Mesodermal cell (in vitro differentiated cells): ENCODE measurements around the gene SUPT3H. TPM values are rescaled to one million over a fixed set of nuclear protein-coding genes. Genes with fewer than 3 reads are reported as not detected.
A peak's percentile ranks its signal among the peaks of the same experiment; 100 is the strongest.

Source experiments
- H3K27ac ChIP-seq: 2 replicates; pipeline ENCODE4 v1.7.0; 2013; ENCODE audit warnings: mild to moderate bottlenecking, low read depth, low read length, moderate library complexity; ENCODE audit not compliant: severe bottlenecking
- H3K36me3 ChIP-seq: 2 replicates; pipeline ENCODE4 v1.7.1; 2013; ENCODE audit warnings: mild to moderate bottlenecking, low read length, moderate library complexity; ENCODE audit not compliant: control insufficient read depth, insufficient read depth
- H3K4me1 ChIP-seq: one replicate; pipeline ENCODE4 v1.7.1; 2013; ENCODE audit warnings: mild to moderate bottlenecking, low read length; ENCODE audit not compliant: insufficient read depth, control insufficient read depth, poor library complexity, severe bottlenecking
- H3K4me3 ChIP-seq: 2 replicates; pipeline ENCODE4 v1.7.0; 2013; ENCODE audit warnings: low read length, control low read depth, mild to moderate bottlenecking; ENCODE audit not compliant: insufficient read depth, poor library complexity, severe bottlenecking; ENCODE audit errors: extremely low read depth
- H3K9me3 ChIP-seq: 2 replicates; pipeline ENCODE4 v1.7.1; 2013; ENCODE audit warnings: mild to moderate bottlenecking, low read length, moderate library complexity; ENCODE audit not compliant: control insufficient read depth
- WGBS, 2 experiments: methylation state at CpG; one replicate each; pipeline ENCODE4 v1.1.5; 2013; ENCODE audit warnings: missing lambda C conversion rate in 2 of 2; ENCODE audit not compliant: insufficient coverage in 2 of 2; 5-methylcytosine and 5-hydroxymethylcytosine counted together
- polyA plus RNA-seq, 2 experiments: library from polyadenylated mRNA; stranded (reverse); fragments of 50-300 nt; gene quantifications; one replicate each; pipeline ENCODE4 v1.2.3, GENCODE V29; 2013

SUPT3H gene
- polyA plus RNA-seq (2013, experiment 1 of 2): 18.9 TPM
- 25.7 TPM for polyA plus RNA-seq (2013, experiment 2 of 2)

DNA sequence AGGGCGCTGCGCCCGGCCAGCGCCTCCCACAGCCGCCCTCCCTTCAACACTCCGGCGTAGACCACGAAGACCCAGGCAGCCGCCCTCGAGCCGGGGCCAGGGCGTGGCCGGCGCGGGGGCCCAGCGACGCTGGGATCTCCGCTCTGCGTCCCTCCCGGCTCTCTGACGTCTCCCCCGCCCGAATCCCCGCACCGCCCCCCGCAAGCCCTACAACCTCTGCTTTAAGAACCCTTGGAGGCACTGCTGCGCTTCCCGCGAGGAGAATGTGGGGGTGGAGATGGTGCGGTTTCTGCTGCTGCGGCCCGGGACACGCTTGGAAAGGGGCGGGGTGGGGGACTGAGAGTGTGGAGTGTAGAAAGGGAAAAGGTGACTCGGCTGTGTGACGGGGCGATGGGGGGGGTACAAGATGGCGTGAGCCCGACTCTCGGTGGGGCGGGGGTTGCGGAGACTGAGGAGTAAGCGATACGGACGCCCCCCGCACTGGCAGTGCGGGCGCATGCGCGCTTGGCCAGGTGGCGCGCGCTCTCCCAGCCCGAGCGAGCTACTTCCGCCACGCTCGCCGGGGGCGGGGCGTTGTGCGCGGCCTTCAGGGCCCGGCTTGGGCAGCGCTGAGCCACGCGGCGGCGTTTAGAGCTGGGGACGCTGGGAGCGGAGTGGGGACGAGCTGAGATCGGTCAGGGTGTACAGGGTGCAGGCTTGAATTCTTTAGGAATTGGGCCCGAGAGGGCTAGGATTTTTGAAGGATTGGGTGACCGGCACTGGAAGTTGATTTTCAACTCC lies at the start of gene SUPT3H:
TSS of gene SUPT3H (minus strand) at position 381 of the 780 bp plus-strand sequence.
- H3K27ac ChIP-seq: peak within 1 kb of the TSS; percentile 99
- peak within 1 kb of the TSS; percentile 86 for H3K4me3 ChIP-seq
- H3K4me1 ChIP-seq: peaks cover 10% of the 10 kb centered on the region
- WGBS, 2 experiments: 0 to 1% methylated on average over 16 to 56 of the region's 75 CpGs
- no peaks in the 10 kb centered on the region for H3K36me3 ChIP-seq
- H3K9me3 ChIP-seq: no peaks in the 10 kb centered on the region

DNA sequence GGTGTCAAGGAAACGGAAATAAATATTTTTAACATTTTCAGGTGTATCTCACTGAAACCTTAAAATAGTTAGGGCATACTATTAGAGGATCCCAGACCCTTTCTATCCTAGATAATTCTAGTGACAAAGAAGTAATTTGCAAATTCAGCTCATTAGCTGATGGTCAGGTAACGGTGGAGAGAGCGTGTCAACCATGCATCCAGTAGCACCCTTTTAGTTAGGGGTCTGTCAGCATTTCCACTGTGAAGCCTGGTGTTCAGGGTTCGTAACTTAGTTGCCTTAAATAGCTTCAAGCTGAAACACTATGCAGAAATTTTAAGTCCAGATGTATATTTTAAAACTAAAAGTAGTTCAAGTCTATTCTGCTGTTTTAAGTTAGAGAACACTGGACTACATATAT lies 48.5 kb upstream of the SUPT3H start:
- Histone ChIP-seq H3K4me1 (no peaks in the 10 kb centered on the region), H3K4me3 (no peak overlapping the region), H3K27ac (no peak overlapping the region), H3K36me3 (peaks cover 2% of the 10 kb centered on the region), H3K9me3 (no peaks in the 10 kb centered on the region)
- 83 to 87% methylated on average over 2 to 3 of the region's 4 CpGs for WGBS, 2 experiments

DNA sequence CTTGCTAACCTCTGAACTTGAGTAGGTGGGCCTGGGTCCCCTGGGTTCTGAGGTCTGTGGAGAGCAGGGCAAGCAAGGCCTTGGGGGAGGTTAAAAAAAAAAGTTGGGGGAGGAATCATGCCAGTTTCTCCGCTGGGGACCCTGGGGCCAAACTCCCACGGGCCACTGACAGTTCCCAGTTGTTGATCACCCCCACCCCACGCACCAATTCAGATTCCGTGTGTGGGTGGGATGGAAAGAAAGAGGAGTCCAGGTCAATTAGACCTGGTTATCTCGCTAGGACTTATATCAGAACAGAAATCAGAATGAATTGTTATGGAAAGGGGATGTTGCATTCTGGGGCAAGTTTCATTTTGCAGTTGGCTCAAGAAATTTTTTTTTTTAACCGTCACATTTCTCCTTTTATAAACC lies 46.7 kb upstream of the SUPT3H start:
- H3K4me1 ChIP-seq: peaks cover 14% of the 10 kb centered on the region
- peak overlapping the region; percentile 75 for H3K4me3 ChIP-seq
- no peaks in the 10 kb centered on the region for H3K9me3 ChIP-seq
- no peaks in the 10 kb centered on the region for H3K36me3 ChIP-seq
- WGBS, 2 experiments: 40% methylated on average over 1 of the region's 6 CpGs; no CpG with 5 or more reads in 1 of the 2 experiments
- no peak overlapping the region for H3K27ac ChIP-seq

DNA sequence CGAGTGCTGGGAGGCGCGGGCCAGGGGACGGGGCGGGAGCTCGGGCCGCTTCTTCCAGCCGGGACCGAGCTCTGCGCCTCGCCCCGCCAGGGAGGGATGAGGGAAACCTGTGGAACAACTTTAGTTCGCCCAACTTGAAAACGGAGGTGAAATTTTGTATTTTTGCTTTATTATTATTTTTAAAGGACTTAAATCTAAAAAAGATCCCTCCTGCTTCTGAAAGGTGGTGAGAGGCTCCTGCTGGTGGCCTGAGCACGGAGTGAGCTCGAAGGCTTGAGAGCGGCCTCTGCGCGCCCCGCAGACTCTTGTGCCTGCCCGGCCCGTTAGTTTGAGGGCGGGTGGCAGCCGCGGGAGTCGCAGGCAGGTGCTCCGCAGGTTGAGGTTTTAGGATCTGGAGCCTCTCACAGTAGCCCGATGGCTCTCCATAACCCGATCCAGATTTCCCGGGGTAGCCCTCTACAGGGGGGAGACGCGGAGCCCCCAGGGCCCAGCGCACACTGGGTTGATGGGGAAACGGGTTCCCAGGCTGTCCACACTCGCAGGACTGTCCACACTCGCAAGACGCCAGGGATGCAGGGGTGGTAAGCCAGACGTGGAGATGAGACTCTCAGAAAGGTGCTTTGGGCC lies 46.2 kb upstream of the SUPT3H start:
- WGBS, 2 experiments: 13 to 15% methylated on average over 23 to 27 of the region's 38 CpGs
- Histone ChIP-seq H3K4me3 (peak overlapping the region; percentile 75), H3K36me3 (no peaks in the 10 kb centered on the region)

DNA sequence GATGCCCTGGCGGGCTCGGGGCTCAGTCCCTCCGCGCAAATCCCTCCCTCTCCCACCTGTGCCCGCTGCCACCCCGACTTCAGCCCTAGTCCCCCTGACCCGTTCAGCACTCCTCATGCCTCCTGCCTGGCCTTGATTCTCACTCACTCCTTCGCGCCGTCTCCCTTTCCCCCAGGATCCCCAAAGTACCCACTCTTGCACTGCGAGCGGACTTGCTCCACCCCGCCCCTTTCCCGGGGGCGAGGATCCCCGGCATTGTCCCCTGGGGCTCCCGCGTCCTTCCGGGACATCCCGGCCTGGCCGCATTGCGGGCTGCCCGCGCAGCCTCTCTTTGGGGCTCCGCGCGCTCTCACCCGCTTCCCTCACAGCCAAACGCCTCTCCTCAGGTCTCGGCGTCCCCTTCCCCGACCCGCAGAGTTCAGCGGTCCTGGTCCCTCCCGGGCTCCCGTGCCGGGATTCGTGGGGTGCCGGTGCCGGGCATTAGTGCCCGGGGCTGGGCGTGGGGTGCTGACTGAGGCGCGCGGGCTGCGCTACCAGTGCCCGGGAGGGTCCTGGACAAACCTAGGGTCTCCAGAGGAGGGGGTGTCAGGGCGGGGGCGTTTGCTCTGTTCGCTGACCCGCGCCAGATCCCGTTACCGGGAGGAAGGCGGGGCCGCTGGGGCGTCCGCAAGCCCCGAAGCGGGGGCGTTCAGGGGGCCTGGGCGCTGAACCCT lies 45.5 kb upstream of the SUPT3H start:
- H3K4me1 ChIP-seq: peaks cover 15% of the 10 kb centered on the region
- peak overlapping the region; percentile 75 for H3K4me3 ChIP-seq
- no peak overlapping the region for H3K27ac ChIP-seq
- WGBS, 2 experiments: 0 to 1% methylated on average over 37 to 49 of the region's 62 CpGs
- no peaks in the 10 kb centered on the region for H3K9me3 ChIP-seq
- no peaks in the 10 kb centered on the region for H3K36me3 ChIP-seq

More for the DNA sequence above, 46.2 kb upstream of the SUPT3H start:
- Histone ChIP-seq H3K9me3 (no peaks in the 10 kb centered on the region), H3K27ac (no peak overlapping the region), H3K4me1 (peaks cover 15% of the 10 kb centered on the region)

DNA sequence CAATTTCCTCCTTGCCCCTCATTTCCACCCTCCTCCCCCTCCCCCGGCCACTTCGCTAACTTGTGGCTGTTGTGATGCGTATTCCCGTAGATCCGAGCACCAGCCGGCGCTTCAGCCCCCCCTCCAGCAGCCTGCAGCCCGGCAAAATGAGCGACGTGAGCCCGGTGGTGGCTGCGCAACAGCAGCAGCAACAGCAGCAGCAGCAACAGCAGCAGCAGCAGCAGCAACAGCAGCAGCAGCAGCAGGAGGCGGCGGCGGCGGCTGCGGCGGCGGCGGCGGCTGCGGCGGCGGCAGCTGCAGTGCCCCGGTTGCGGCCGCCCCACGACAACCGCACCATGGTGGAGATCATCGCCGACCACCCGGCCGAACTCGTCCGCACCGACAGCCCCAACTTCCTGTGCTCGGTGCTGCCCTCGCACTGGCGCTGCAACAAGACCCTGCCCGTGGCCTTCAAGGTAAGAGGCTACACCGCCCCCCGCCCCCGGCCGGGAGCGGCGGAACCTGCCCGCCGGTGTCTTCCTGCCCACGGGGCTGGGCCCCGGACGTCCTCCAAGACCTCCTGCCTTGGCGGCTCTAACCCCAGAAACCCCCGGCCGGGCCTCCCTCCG lies 44.9 kb upstream of the SUPT3H start:
- Histone ChIP-seq H3K9me3 (no peaks in the 10 kb centered on the region), H3K4me1 (peaks cover 15% of the 10 kb centered on the region), H3K4me3 (peak overlapping the region; percentile 75), H3K36me3 (no peaks in the 10 kb centered on the region), H3K27ac (no peak overlapping the region)
- 0 to 2% methylated on average over 36 to 51 of the region's 55 CpGs for WGBS, 2 experiments

DNA sequence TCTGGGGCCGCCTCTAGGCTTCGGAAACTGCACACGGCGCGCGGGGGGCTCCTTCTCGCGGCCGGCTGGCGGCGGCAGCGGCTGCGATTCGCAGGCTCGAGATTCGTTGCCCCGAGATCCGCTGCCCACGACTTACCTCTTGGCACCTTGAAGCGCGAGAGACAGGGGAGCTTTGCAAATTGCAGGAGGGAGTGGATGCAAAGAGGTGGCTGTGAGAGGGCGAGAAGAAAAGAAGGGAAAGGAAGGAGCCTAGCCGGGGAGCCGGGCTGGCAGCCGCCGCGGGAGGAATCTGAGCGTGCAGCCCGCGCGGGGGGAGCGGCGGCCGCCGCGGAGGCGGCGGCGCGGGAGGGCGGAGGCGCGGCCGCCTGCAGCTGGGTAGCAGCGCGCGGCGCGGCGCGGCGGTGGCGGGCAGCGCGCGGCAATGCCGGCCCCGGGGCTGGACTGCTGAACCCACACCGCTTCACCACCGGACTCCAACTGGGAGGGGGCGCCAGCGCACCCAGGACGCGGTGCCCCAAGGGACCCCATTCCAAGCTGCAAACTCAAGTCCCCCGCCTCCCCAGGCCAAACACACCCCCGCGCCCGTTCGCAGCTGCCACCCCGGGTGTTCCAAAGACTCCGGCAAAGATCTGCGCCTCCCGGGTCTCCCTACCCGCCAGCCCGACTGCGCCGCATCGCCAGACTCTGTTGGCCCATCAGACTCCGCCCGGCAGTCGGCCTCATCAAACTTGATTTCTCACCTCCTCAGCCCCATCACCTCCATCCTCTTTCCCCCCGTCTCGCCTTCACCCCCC lies 44.2 kb upstream of the SUPT3H start:
- WGBS, 2 experiments: 0% methylated on average over 38 to 40 of the region's 83 CpGs
- H3K36me3 ChIP-seq: no peaks in the 10 kb centered on the region
- H3K4me3 ChIP-seq: peak overlapping the region; percentile 75
- peak overlapping the region; percentile 66 for H3K27ac ChIP-seq
- no peaks in the 10 kb centered on the region for H3K9me3 ChIP-seq
- peaks cover 19% of the 10 kb centered on the region for H3K4me1 ChIP-seq

DNA sequence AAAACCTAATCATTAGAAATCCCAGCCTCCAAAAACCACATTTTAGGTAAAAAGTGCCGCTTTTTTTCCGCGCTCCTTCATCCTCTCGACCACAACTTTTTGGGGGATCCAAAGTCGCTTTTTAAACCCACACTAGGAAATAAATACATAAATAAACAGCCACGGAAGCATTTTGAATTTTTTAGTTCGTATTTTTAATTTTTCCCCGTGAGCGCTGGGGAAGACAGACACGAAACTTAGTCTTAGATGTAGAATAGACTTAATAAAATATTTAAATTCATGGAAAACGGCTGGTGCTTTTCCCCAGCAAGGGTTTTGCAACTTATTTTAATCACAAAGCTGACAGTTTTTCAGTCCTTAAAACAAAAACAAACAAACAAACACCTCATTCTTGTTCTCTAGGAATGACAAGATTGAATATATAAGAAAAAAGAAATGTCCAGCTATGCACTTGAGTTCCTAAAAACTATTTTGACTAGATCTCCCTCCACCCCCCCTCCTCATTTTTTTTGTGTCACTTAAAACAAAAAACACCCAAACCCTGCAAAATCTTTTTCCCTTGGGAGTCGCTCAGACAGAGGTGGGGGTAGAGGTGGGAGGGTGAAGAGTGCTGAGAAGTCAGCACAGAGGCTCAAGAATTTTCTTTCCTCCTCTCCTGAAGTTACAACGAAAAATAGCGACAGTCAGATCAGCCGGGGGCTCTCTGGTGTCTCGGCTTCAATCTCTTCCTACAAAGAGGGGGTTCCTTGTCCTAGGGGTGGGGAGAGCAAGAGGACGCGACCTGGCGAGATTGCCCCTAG lies 43.4 kb upstream of the SUPT3H start:
- no peaks in the 10 kb centered on the region for H3K36me3 ChIP-seq
- 0 to 2% methylated on average over 8 of the region's 19 CpGs for WGBS, 2 experiments
- H3K9me3 ChIP-seq: no peaks in the 10 kb centered on the region
- H3K27ac ChIP-seq: peak overlapping the region; percentile 66
- H3K4me1 ChIP-seq: peaks cover 24% of the 10 kb centered on the region
- peak overlapping the region; percentile 75 for H3K4me3 ChIP-seq

DNA sequence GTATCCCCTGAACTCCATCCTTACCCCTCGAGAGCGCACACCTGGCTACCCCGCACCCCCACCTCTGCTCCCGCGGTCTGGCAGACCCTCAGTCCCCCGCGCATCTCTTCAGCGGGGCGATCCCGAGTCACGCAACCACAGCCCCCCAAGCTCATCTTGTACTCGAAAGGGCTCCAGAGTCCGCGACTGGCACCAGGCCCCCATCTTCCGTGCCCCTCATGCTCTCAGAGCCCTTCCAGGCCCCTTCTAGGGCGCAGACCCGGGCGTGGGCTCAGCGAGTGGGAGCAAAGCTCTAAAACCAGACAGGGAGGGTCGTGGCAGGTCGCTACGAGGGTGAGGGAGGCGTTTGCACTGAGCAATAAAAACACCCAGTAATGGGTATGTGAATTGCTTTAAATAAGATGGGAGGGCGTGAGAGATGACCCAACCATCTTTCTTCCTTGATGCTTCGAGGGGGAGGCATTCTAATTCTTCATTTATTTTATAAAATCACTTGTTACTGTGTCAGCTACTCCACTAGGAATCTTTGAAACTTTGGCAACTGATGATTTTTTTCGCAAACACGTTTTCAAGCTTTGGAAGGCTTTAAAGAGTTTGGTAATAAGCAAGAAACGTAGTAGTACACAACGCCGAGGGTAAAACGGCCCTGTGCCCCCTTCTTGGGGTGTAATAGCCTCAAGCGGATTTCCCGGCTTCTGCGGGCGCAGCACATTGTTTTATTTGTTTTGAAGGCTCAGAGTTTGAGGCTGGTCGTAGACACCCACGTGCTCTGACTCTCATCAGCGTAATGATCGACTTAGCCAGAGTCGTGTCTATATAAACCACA lies 42.6 kb upstream of the SUPT3H start:
- WGBS, 2 experiments: 2 to 5% methylated on average over 20 to 24 of the region's 40 CpGs
- H3K27ac ChIP-seq: no peak overlapping the region
- H3K4me1 ChIP-seq: peaks cover 24% of the 10 kb centered on the region
- no peaks in the 10 kb centered on the region for H3K9me3 ChIP-seq
- peak overlapping the region; percentile 75 for H3K4me3 ChIP-seq
- H3K36me3 ChIP-seq: no peaks in the 10 kb centered on the region
